ENCODE data around the gene PRKN.
"Not testable (repeated sequence)": the region's sequence is repeated elsewhere in the genome, so short reads cannot be mapped to it uniquely, and the experiment has no call there.

PRKN gene

GRCh38 chr6:161314541-161315245 lies 1412.9 kb downstream of the PRKN start:
- H3K9me3 ChIP-seq (ENCODE audit: control insufficient read depth in 1 of 2, low read length in 2 of 2); H3K4me1 ChIP-seq (ENCODE audit: control insufficient read depth in 1 of 2, insufficient read depth in 2 of 2, low read length in 2 of 2); H3K27ac ChIP-seq (ENCODE audit: low read length); H3K27me3 ChIP-seq (ENCODE audit: low read depth, low read length); H3K36me3 ChIP-seq (ENCODE audit: control insufficient read depth in 1 of 2, insufficient read depth in 2 of 2, low read length in 2 of 2); H3K4me3 ChIP-seq (ENCODE audit: low read depth in 1 of 2, low read length in 2 of 2): not testable (repeated sequence)

GRCh38 chr6:161313940-161314509 lies 1413.5 kb downstream of the PRKN start:
- H3K27me3 ChIP-seq (ENCODE audit: low read depth, low read length), result no peaks in the 10 kb centered on the region
- H3K9me3 ChIP-seq (ENCODE audit: control insufficient read depth in 1 of 2, low read length in 2 of 2), result peaks cover 0 to 6% of the 10 kb centered on the region in 2 donors
- no peak overlapping the region for H3K27ac ChIP-seq (ENCODE audit: low read length)
- no peaks in the 10 kb centered on the region for H3K4me1 ChIP-seq (ENCODE audit: control insufficient read depth in 1 of 2, insufficient read depth in 2 of 2, low read length in 2 of 2)
- no peak overlapping the region for H3K4me3 ChIP-seq (ENCODE audit: low read depth in 1 of 2, low read length in 2 of 2)
- H3K36me3 ChIP-seq (ENCODE audit: control insufficient read depth in 1 of 2, insufficient read depth in 2 of 2, low read length in 2 of 2), result no peaks in the 10 kb centered on the region

- not testable (repeated sequence) for H3K27me3 ChIP-seq (ENCODE audit: low read depth, low read length); H3K4me1 ChIP-seq (ENCODE audit: control insufficient read depth in 1 of 2, insufficient read depth in 2 of 2, low read length in 2 of 2); H3K36me3 ChIP-seq (ENCODE audit: control insufficient read depth in 1 of 2, insufficient read depth in 2 of 2, low read length in 2 of 2); H3K4me3 ChIP-seq (ENCODE audit: low read depth in 1 of 2, low read length in 2 of 2); H3K9me3 ChIP-seq (ENCODE audit: control insufficient read depth in 1 of 2, low read length in 2 of 2); H3K27ac ChIP-seq (ENCODE audit: low read length)
These were observed 1414.1 kb downstream of the PRKN start for GRCh38 chr6:161313475-161313874.

GRCh38 chr6:161309774-161310173 lies 1417.8 kb downstream of the PRKN start:
- H3K36me3 ChIP-seq (ENCODE audit: control insufficient read depth in 1 of 2, insufficient read depth in 2 of 2, low read length in 2 of 2); H3K27me3 ChIP-seq (ENCODE audit: low read depth, low read length); H3K4me1 ChIP-seq (ENCODE audit: control insufficient read depth in 1 of 2, insufficient read depth in 2 of 2, low read length in 2 of 2); H3K27ac ChIP-seq (ENCODE audit: low read length); H3K4me3 ChIP-seq (ENCODE audit: low read depth in 1 of 2, low read length in 2 of 2); H3K9me3 ChIP-seq (ENCODE audit: control insufficient read depth in 1 of 2, low read length in 2 of 2): not testable (repeated sequence)

GRCh38 chr6:161308075-161308655 lies 1419.4 kb downstream of the PRKN start:
- Histone ChIP-seq H3K36me3 (ENCODE audit: control insufficient read depth in 1 of 2, insufficient read depth in 2 of 2, low read length in 2 of 2) (no peaks in the 10 kb centered on the region), H3K9me3 (ENCODE audit: control insufficient read depth in 1 of 2, low read length in 2 of 2) (no peaks in the 10 kb centered on the region), H3K4me3 (ENCODE audit: low read depth in 1 of 2, low read length in 2 of 2) (no peak overlapping the region), H3K27me3 (ENCODE audit: low read depth, low read length) (no peaks in the 10 kb centered on the region), H3K27ac (ENCODE audit: low read length) (no peak overlapping the region), H3K4me1 (ENCODE audit: control insufficient read depth in 1 of 2, insufficient read depth in 2 of 2, low read length in 2 of 2) (no peaks in the 10 kb centered on the region)

- Histone ChIP-seq H3K27ac (ENCODE audit: low read length) (no peak overlapping the region), H3K9me3 (ENCODE audit: control insufficient read depth in 1 of 2, low read length in 2 of 2) (no peaks in the 10 kb centered on the region)
These were observed 1421.7 kb downstream of the PRKN start for GRCh38 chr6:161305860-161306259.

GRCh38 chr6:161303628-161304340 lies 1423.8 kb downstream of the PRKN start:
- H3K9me3 ChIP-seq (ENCODE audit: control insufficient read depth in 1 of 2, low read length in 2 of 2), result no peaks in the 10 kb centered on the region
- peaks cover 0 to 5% of the 10 kb centered on the region in 2 donors for H3K4me1 ChIP-seq (ENCODE audit: control insufficient read depth in 1 of 2, insufficient read depth in 2 of 2, low read length in 2 of 2)
- no peaks in the 10 kb centered on the region for H3K36me3 ChIP-seq (ENCODE audit: control insufficient read depth in 1 of 2, insufficient read depth in 2 of 2, low read length in 2 of 2)
- no peak overlapping the region for H3K27ac ChIP-seq (ENCODE audit: low read length)
- no peak overlapping the region for H3K4me3 ChIP-seq (ENCODE audit: low read depth in 1 of 2, low read length in 2 of 2)
- H3K27me3 ChIP-seq (ENCODE audit: low read depth, low read length), result no peaks in the 10 kb centered on the region

More at GRCh38 chr6:161305860-161306259, 1421.7 kb downstream of the PRKN start:
- no peaks in the 10 kb centered on the region for H3K27me3 ChIP-seq (ENCODE audit: low read depth, low read length)
- no peaks in the 10 kb centered on the region for H3K36me3 ChIP-seq (ENCODE audit: control insufficient read depth in 1 of 2, insufficient read depth in 2 of 2, low read length in 2 of 2)
- H3K4me1 ChIP-seq (ENCODE audit: control insufficient read depth in 1 of 2, insufficient read depth in 2 of 2, low read length in 2 of 2), result peaks cover 0 to 5% of the 10 kb centered on the region in 2 donors
- H3K4me3 ChIP-seq (ENCODE audit: low read depth in 1 of 2, low read length in 2 of 2), result no peak overlapping the region

GRCh38 chr6:161302949-161303348 lies 1424.6 kb downstream of the PRKN start:
- Histone ChIP-seq H3K4me1 (ENCODE audit: control insufficient read depth in 1 of 2, insufficient read depth in 2 of 2, low read length in 2 of 2) (peaks cover 0 to 5% of the 10 kb centered on the region in 2 donors), H3K9me3 (ENCODE audit: control insufficient read depth in 1 of 2, low read length in 2 of 2) (no peaks in the 10 kb centered on the region), H3K27me3 (ENCODE audit: low read depth, low read length) (no peaks in the 10 kb centered on the region), H3K27ac (ENCODE audit: low read length) (no peak overlapping the region), H3K4me3 (ENCODE audit: low read depth in 1 of 2, low read length in 2 of 2) (no peak overlapping the region), H3K36me3 (ENCODE audit: control insufficient read depth in 1 of 2, insufficient read depth in 2 of 2, low read length in 2 of 2) (no peaks in the 10 kb centered on the region)

GRCh38 chr6:161301338-161301737 lies 1426.2 kb downstream of the PRKN start:
- Histone ChIP-seq H3K27me3 (ENCODE audit: low read depth, low read length) (no peaks in the 10 kb centered on the region), H3K4me3 (ENCODE audit: low read depth in 1 of 2, low read length in 2 of 2) (no peak overlapping the region), H3K9me3 (ENCODE audit: control insufficient read depth in 1 of 2, low read length in 2 of 2) (no peaks in the 10 kb centered on the region), H3K36me3 (ENCODE audit: control insufficient read depth in 1 of 2, insufficient read depth in 2 of 2, low read length in 2 of 2) (no peaks in the 10 kb centered on the region), H3K4me1 (ENCODE audit: control insufficient read depth in 1 of 2, insufficient read depth in 2 of 2, low read length in 2 of 2) (peaks cover 0 to 5% of the 10 kb centered on the region in 2 donors), H3K27ac (ENCODE audit: low read length) (no peak overlapping the region)

GRCh38 chr6:161300823-161301222 lies 1426.7 kb downstream of the PRKN start:
- H3K4me3 ChIP-seq (ENCODE audit: low read depth in 1 of 2, low read length in 2 of 2), result no peak overlapping the region
- H3K36me3 ChIP-seq (ENCODE audit: control insufficient read depth in 1 of 2, insufficient read depth in 2 of 2, low read length in 2 of 2), result no peaks in the 10 kb centered on the region
- peaks cover 0 to 5% of the 10 kb centered on the region in 2 donors for H3K4me1 ChIP-seq (ENCODE audit: control insufficient read depth in 1 of 2, insufficient read depth in 2 of 2, low read length in 2 of 2)
- no peaks in the 10 kb centered on the region for H3K9me3 ChIP-seq (ENCODE audit: control insufficient read depth in 1 of 2, low read length in 2 of 2)
- no peak overlapping the region for H3K27ac ChIP-seq (ENCODE audit: low read length)
- no peaks in the 10 kb centered on the region for H3K27me3 ChIP-seq (ENCODE audit: low read depth, low read length)

- Histone ChIP-seq H3K4me1 (ENCODE audit: control insufficient read depth in 1 of 2, insufficient read depth in 2 of 2, low read length in 2 of 2) (peaks cover 0 to 5% of the 10 kb centered on the region in 2 donors), H3K27ac (ENCODE audit: low read length) (no peak overlapping the region), H3K4me3 (ENCODE audit: low read depth in 1 of 2, low read length in 2 of 2) (no peak overlapping the region), H3K27me3 (ENCODE audit: low read depth, low read length) (no peaks in the 10 kb centered on the region), H3K36me3 (ENCODE audit: control insufficient read depth in 1 of 2, insufficient read depth in 2 of 2, low read length in 2 of 2) (no peaks in the 10 kb centered on the region), H3K9me3 (ENCODE audit: control insufficient read depth in 1 of 2, low read length in 2 of 2) (no peaks in the 10 kb centered on the region)
These were observed 1427.8 kb downstream of the PRKN start for GRCh38 chr6:161299726-161300125.
